Measurements from ENCODE around the gene PCDH7. TPM values are rescaled to one million over a fixed set of nuclear protein-coding genes. Genes with fewer than 3 reads are reported as not detected.

Gene PCDH7
- total RNA-seq, 1 donor from 2014 or later, result 12.1 TPM

GRCh38 chr4:30768277-30768676 is 48.1 kb downstream of the PCDH7 start:
- H3K27me3 ChIP-seq (ENCODE audit: control insufficient read depth, insufficient read depth, low read length), result no peaks in the 10 kb centered on the region
- TF ChIP-seq CTCF (IDR thresholded peaks at IDR 0.05; ENCODE audit: insufficient read depth, low read length, severe bottlenecking), result no peak
- FAIRE-seq, result no peak
- H3K36me3 ChIP-seq (ENCODE audit: control insufficient read depth, insufficient read depth, low read length), result no peaks in the 10 kb centered on the region
- no peak overlapping the region for H3K4me3 ChIP-seq (ENCODE audit: low read depth, low read length)
- no peak for DNase-seq (ENCODE audit: low read depth)

- no peaks in the 10 kb centered on the region for H3K36me3 ChIP-seq (ENCODE audit: control insufficient read depth, insufficient read depth, low read length)
- TF ChIP-seq CTCF (IDR thresholded peaks at IDR 0.05; ENCODE audit: insufficient read depth, low read length, severe bottlenecking), result no peak
- no peak for DNase-seq (ENCODE audit: low read depth)
- no peak overlapping the region for H3K4me3 ChIP-seq (ENCODE audit: low read depth, low read length)
- H3K27me3 ChIP-seq (ENCODE audit: control insufficient read depth, insufficient read depth, low read length), result no peaks in the 10 kb centered on the region
- FAIRE-seq, result no peak
Measured at GRCh38 chr4:30769093-30769492, 48.9 kb downstream of the PCDH7 start.

GRCh38 chr4:30770049-30770549 is 49.9 kb downstream of the PCDH7 start:
- H3K27me3 ChIP-seq (ENCODE audit: control insufficient read depth, insufficient read depth, low read length), result no peaks in the 10 kb centered on the region
- H3K4me3 ChIP-seq (ENCODE audit: low read depth, low read length), result no peak overlapping the region
- H3K36me3 ChIP-seq (ENCODE audit: control insufficient read depth, insufficient read depth, low read length), result no peaks in the 10 kb centered on the region
- peak; percentile 86 for DNase-seq (ENCODE audit: low read depth)
- TF ChIP-seq CTCF (IDR thresholded peaks at IDR 0.05; ENCODE audit: insufficient read depth, low read length, severe bottlenecking), result no peak
- no peak for FAIRE-seq

GRCh38 chr4:30770812-30771211 is 50.6 kb downstream of the PCDH7 start:
- Histone ChIP-seq H3K27me3 (ENCODE audit: control insufficient read depth, insufficient read depth, low read length) (no peaks in the 10 kb centered on the region), H3K36me3 (ENCODE audit: control insufficient read depth, insufficient read depth, low read length) (no peaks in the 10 kb centered on the region), H3K4me3 (ENCODE audit: low read depth, low read length) (no peak overlapping the region)
- FAIRE-seq (no peak), DNase-seq (ENCODE audit: low read depth) (no peak)
- TF ChIP-seq CTCF (IDR thresholded peaks at IDR 0.05; ENCODE audit: insufficient read depth, low read length, severe bottlenecking), result no peak

- no peak for FAIRE-seq
- DNase-seq (ENCODE audit: low read depth), result no peak
- H3K27me3 ChIP-seq (ENCODE audit: control insufficient read depth, insufficient read depth, low read length), result no peaks in the 10 kb centered on the region
- TF ChIP-seq CTCF (IDR thresholded peaks at IDR 0.05; ENCODE audit: insufficient read depth, low read length, severe bottlenecking), result no peak
- no peaks in the 10 kb centered on the region for H3K36me3 ChIP-seq (ENCODE audit: control insufficient read depth, insufficient read depth, low read length)
- no peak overlapping the region for H3K4me3 ChIP-seq (ENCODE audit: low read depth, low read length)
Measured at GRCh38 chr4:30776451-30776850, 56.3 kb downstream of the PCDH7 start.

GRCh38 chr4:30776921-30777415 is 56.8 kb downstream of the PCDH7 start:
- no peaks in the 10 kb centered on the region for H3K27me3 ChIP-seq (ENCODE audit: control insufficient read depth, insufficient read depth, low read length)
- H3K4me3 ChIP-seq (ENCODE audit: low read depth, low read length), result no peak overlapping the region
- H3K36me3 ChIP-seq (ENCODE audit: control insufficient read depth, insufficient read depth, low read length), result no peaks in the 10 kb centered on the region
- TF ChIP-seq CTCF (IDR thresholded peaks at IDR 0.05; ENCODE audit: insufficient read depth, low read length, severe bottlenecking), result no peak
- no peak for DNase-seq (ENCODE audit: low read depth)
- FAIRE-seq, result no peak
